Gastrocnemius medialis (tissue), 4 donors: ENCODE measurements around the gene SDR42E1. TPM values are rescaled to one million over a fixed set of nuclear protein-coding genes. Genes with fewer than 3 reads are reported as not detected.

Experiments used
- ATAC-seq, 2 donors: fragments of 150-250 bp; one replicate each; pipeline ENCODE4 v1.9.1; 2016
- DNase-seq, 2 donors: peaks; one replicate each; pipeline ENCODE4 v3.0.0-alpha.2; 2019
- H3K27ac ChIP-seq, 4 donors: fragments of 200-600 bp; sonication (generic); 1 replicate in 1 of 4; 2 replicates in 3 of 4; pipeline ENCODE4 v1.5.1; 2016 to 2018; ENCODE audit warnings: mild to moderate bottlenecking in 2 of 4, moderate library complexity in 1 of 4
- H3K27me3 ChIP-seq, 3 donors: fragments of 200-600 bp; sonication (generic) in 2 of 3; 1 replicate in 1 of 3; 2 replicates in 2 of 3; pipeline versions ENCODE4 v1.5.1 to v1.6.0; 2016 to 2019; ENCODE audit warnings: mild to moderate bottlenecking in 1 of 3, moderate library complexity in 1 of 3
- H3K36me3 ChIP-seq, 2 donors: fragments of 200-600 bp; sonication (generic) in 1 of 2; one replicate each; pipeline ENCODE4 v1.5.1; 2017 to 2018
- H3K4me1 ChIP-seq, 2 donors: fragments of 200-600 bp; sonication (generic) in 1 of 2; one replicate each; pipeline ENCODE4 v1.5.1; 2016 to 2017; ENCODE audit warnings: mild to moderate bottlenecking in 2 of 2
- H3K4me3 ChIP-seq, 4 donors: fragments of 200-600 bp; sonication (generic) in 3 of 4; 1 replicate in 1 of 4; 2 replicates in 3 of 4; pipeline ENCODE4 v1.5.1; 2016 to 2019; ENCODE audit warnings: mild to moderate bottlenecking in 2 of 4
- H3K9me3 ChIP-seq, 3 donors: fragments of 200-600 bp; sonication (generic) in 2 of 3; 1 replicate in 1 of 3; 2 replicates in 2 of 3; pipeline ENCODE4 v1.5.1; 2016 to 2019
- CTCF ChIP-seq, 5 experiments: fragments of 450-650 bp in 3 of 5; fragments of 200-600 bp in 2 of 5; sonication (generic) in 2 of 5; IDR thresholded peaks in 4 of 5; conservative IDR thresholded peaks in 1 of 5; 1 replicate in 4 of 5; 2 replicates in 1 of 5; pipeline ENCODE4 v1.5.1; 2016 to 2019; ENCODE audit warnings: antibody characterized with exemption in 5 of 5, mild to moderate bottlenecking in 3 of 5, moderate library complexity in 3 of 5
- POLR2A ChIP-seq, 2 donors: fragments of 450-650 bp; IDR thresholded peaks; one replicate each; pipeline ENCODE4 v1.6.1; 2017; ENCODE audit warnings: antibody characterized with exemption in 2 of 2, mild to moderate bottlenecking in 2 of 2, moderate library complexity in 2 of 2
- in situ Hi-C, 4 donors: fragments of 200-750 bp; cut with MboI; loops; one replicate each; pipeline versions ENCODE4 v1.15.0 to v1.8.0; 2017; ENCODE audit warnings: low sequenced_read_pairs in 4 of 4
- intact Hi-C: fragments of 100-400 bp; cut with DNase I; formaldehyde crosslinking; loops from one replicate; pipeline ENCODE4 v1.15.1; 2023; ENCODE audit warnings: low total_unique reads
- total RNA-seq, 4 donors: library from RNA; depleted of rRNA; stranded (reverse); fragments of >200 nt; gene quantifications; one replicate each; pipeline versions ENCODE4 v1.1.0 to v1.2.3, GENCODE V29; 2016

Gene SDR42E1
- total RNA-seq, 4 donors from 2014 or later: 0.02 TPM; not detected in 3

GRCh38 chr16:82042846-82043245 lies 31.6 kb upstream of the SDR42E1 start:
- Histone ChIP-seq H3K27me3 (no peaks in the 10 kb centered on the region), H3K36me3 (no peaks in the 10 kb centered on the region), H3K4me3 (no peak overlapping the region), H3K4me1 (no peaks in the 10 kb centered on the region), H3K27ac (no peak overlapping the region), H3K9me3 (no peaks in the 10 kb centered on the region)
- DNase-seq (no peak), ATAC-seq (no peak)
- intact Hi-C loops (no loop called here), in situ Hi-C loops (no loop called here)
- TF ChIP-seq POLR2A (IDR thresholded peaks at IDR 0.05) (no peak), CTCF (IDR thresholded peaks at IDR 0.05 in 4 of 5, conservative IDR thresholded peaks at IDR 0.05 in 1 of 5) (no peak)

GRCh38 chr16:82042144-82042543 lies 30.9 kb upstream of the SDR42E1 start:
- H3K4me3 ChIP-seq: no peak overlapping the region
- ATAC-seq (no peak), DNase-seq (no peak)
- in situ Hi-C loops: no loop called here
- TF ChIP-seq CTCF (IDR thresholded peaks at IDR 0.05 in 4 of 5, conservative IDR thresholded peaks at IDR 0.05 in 1 of 5) (no peak), POLR2A (IDR thresholded peaks at IDR 0.05) (no peak)
- no peak overlapping the region for H3K27ac ChIP-seq
- H3K27me3 ChIP-seq: no peaks in the 10 kb centered on the region
- H3K4me1 ChIP-seq: no peaks in the 10 kb centered on the region
- intact Hi-C loops: no loop called here
- no peaks in the 10 kb centered on the region for H3K9me3 ChIP-seq
- H3K36me3 ChIP-seq: no peaks in the 10 kb centered on the region

GRCh38 chr16:82041542-82041941 lies 30.3 kb upstream of the SDR42E1 start:
- in situ Hi-C loops: no loop called here
- no peak for ATAC-seq
- Histone ChIP-seq H3K27ac (no peak overlapping the region), H3K36me3 (no peaks in the 10 kb centered on the region), H3K4me3 (no peak overlapping the region), H3K4me1 (no peaks in the 10 kb centered on the region), H3K9me3 (no peaks in the 10 kb centered on the region), H3K27me3 (no peaks in the 10 kb centered on the region)
- intact Hi-C loops: no loop called here
- no peak for DNase-seq
- TF ChIP-seq CTCF (IDR thresholded peaks at IDR 0.05 in 4 of 5, conservative IDR thresholded peaks at IDR 0.05 in 1 of 5): no peak
- TF ChIP-seq POLR2A (IDR thresholded peaks at IDR 0.05): no peak

- no peaks in the 10 kb centered on the region for H3K27me3 ChIP-seq
- no peak for ATAC-seq
- H3K36me3 ChIP-seq: no peaks in the 10 kb centered on the region
- in situ Hi-C loops: no loop called here
- H3K27ac ChIP-seq: no peak overlapping the region
- DNase-seq: no peak
- TF ChIP-seq CTCF (IDR thresholded peaks at IDR 0.05 in 4 of 5, conservative IDR thresholded peaks at IDR 0.05 in 1 of 5) (no peak), POLR2A (IDR thresholded peaks at IDR 0.05) (no peak)
- H3K4me1 ChIP-seq: no peaks in the 10 kb centered on the region
- no peaks in the 10 kb centered on the region for H3K9me3 ChIP-seq
- intact Hi-C loops: no loop called here
- no peak overlapping the region for H3K4me3 ChIP-seq
Observed at GRCh38 chr16:82040296-82040695, 29.0 kb upstream of the SDR42E1 start.

GRCh38 chr16:82037666-82038065 lies 26.4 kb upstream of the SDR42E1 start:
- no peak for ATAC-seq
- Histone ChIP-seq H3K27me3 (no peaks in the 10 kb centered on the region), H3K4me3 (no peak overlapping the region), H3K27ac (no peak overlapping the region), H3K36me3 (no peaks in the 10 kb centered on the region), H3K4me1 (no peaks in the 10 kb centered on the region), H3K9me3 (no peaks in the 10 kb centered on the region)
- DNase-seq: no peak
- in situ Hi-C loops: no loop called here
- TF ChIP-seq CTCF (IDR thresholded peaks at IDR 0.05 in 4 of 5, conservative IDR thresholded peaks at IDR 0.05 in 1 of 5) (no peak), POLR2A (IDR thresholded peaks at IDR 0.05) (no peak)
- intact Hi-C loops: no loop called here
